HL-60 (cell line): Measurements from ENCODE around the gene KIRREL1.

Experiments used
- DNase-seq, 2 experiments: peaks; one replicate each; pipeline ENCODE4 v3.0.0-alpha.2; 2010 to 2020; ENCODE audit warnings: low read depth in 1 of 2, low spot score in 1 of 2
- H3K27ac ChIP-seq: fragments of 250-450 bp; sonication (Bioruptor Pico); replicated peaks from 2 replicates; pipeline ENCODE4 v1.5.1; 2020; ENCODE audit warnings: mild to moderate bottlenecking, moderate library complexity
- H3K27me3 ChIP-seq: fragments of 250-450 bp; sonication (Bioruptor Pico); 2 replicates; pipeline ENCODE4 v1.5.1; 2021; ENCODE audit warnings: mild to moderate bottlenecking, moderate library complexity; ENCODE audit not compliant: insufficient read depth, poor library complexity, severe bottlenecking
- H3K4me3 ChIP-seq: replicated peaks from 2 replicates; pipeline ENCODE4 v1.5.1; 2011; ENCODE audit warnings: mild to moderate bottlenecking, control low read depth, low read length; ENCODE audit not compliant: insufficient read depth
- GABPA ChIP-seq: IDR thresholded peaks from 2 replicates; pipeline ENCODE4 v1.6.1; 2012; ENCODE audit warnings: low read depth
- POLR2AphosphoS5 ChIP-seq: IDR thresholded peaks from 2 replicates; pipeline ENCODE4 v1.6.1; 2012; ENCODE audit warnings: low read depth
- SPI1 ChIP-seq: IDR thresholded peaks from 2 replicates; pipeline ENCODE4 v1.6.1; 2012; ENCODE audit warnings: low read depth, mild to moderate bottlenecking, borderline replicate concordance
- TF ChIP-seq, protein P1 (sequence below): IDR thresholded peaks from 2 replicates; pipeline ENCODE4 v1.6.1; 2012; ENCODE audit warnings: low read depth; ENCODE audit not compliant: insufficient replicate concordance
- TF ChIP-seq, protein P2 (sequence below): IDR thresholded peaks from one replicate; pipeline ENCODE4 v1.5.1; 2011; ENCODE audit warnings: low read length, control low read depth, inconsistent platforms; ENCODE audit not compliant: insufficient read depth

KIRREL1 gene

GRCh38 chr1:158148468-158148867, 155.0 kb downstream of the KIRREL1 start:
- peak overlapping the region; percentile 37 for H3K27ac ChIP-seq
- TF ChIP-seq, protein P1, sequence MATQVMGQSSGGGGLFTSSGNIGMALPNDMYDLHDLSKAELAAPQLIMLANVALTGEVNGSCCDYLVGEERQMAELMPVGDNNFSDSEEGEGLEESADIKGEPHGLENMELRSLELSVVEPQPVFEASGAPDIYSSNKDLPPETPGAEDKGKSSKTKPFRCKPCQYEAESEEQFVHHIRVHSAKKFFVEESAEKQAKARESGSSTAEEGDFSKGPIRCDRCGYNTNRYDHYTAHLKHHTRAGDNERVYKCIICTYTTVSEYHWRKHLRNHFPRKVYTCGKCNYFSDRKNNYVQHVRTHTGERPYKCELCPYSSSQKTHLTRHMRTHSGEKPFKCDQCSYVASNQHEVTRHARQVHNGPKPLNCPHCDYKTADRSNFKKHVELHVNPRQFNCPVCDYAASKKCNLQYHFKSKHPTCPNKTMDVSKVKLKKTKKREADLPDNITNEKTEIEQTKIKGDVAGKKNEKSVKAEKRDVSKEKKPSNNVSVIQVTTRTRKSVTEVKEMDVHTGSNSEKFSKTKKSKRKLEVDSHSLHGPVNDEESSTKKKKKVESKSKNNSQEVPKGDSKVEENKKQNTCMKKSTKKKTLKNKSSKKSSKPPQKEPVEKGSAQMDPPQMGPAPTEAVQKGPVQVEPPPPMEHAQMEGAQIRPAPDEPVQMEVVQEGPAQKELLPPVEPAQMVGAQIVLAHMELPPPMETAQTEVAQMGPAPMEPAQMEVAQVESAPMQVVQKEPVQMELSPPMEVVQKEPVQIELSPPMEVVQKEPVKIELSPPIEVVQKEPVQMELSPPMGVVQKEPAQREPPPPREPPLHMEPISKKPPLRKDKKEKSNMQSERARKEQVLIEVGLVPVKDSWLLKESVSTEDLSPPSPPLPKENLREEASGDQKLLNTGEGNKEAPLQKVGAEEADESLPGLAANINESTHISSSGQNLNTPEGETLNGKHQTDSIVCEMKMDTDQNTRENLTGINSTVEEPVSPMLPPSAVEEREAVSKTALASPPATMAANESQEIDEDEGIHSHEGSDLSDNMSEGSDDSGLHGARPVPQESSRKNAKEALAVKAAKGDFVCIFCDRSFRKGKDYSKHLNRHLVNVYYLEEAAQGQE = peak; percentile 10
- TF ChIP-seq SPI1 = peak; percentile 90
- TF ChIP-seq POLR2AphosphoS5 = no peak
- TF ChIP-seq GABPA = no peak
- TF ChIP-seq, protein P2, sequence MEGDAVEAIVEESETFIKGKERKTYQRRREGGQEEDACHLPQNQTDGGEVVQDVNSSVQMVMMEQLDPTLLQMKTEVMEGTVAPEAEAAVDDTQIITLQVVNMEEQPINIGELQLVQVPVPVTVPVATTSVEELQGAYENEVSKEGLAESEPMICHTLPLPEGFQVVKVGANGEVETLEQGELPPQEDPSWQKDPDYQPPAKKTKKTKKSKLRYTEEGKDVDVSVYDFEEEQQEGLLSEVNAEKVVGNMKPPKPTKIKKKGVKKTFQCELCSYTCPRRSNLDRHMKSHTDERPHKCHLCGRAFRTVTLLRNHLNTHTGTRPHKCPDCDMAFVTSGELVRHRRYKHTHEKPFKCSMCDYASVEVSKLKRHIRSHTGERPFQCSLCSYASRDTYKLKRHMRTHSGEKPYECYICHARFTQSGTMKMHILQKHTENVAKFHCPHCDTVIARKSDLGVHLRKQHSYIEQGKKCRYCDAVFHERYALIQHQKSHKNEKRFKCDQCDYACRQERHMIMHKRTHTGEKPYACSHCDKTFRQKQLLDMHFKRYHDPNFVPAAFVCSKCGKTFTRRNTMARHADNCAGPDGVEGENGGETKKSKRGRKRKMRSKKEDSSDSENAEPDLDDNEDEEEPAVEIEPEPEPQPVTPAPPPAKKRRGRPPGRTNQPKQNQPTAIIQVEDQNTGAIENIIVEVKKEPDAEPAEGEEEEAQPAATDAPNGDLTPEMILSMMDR = no peak
- H3K4me3 ChIP-seq = no peak overlapping the region
- peak in 1 of 2 experiments; percentile 29 for DNase-seq
- no peaks in the 10 kb centered on the region for H3K27me3 ChIP-seq

GRCh38 chr1:158149175-158149574, 155.7 kb downstream of the KIRREL1 start:
- Histone ChIP-seq H3K27me3 (no peaks in the 10 kb centered on the region), H3K4me3 (peak overlapping the region; percentile 34), H3K27ac (peak overlapping the region; percentile 37)
- TF ChIP-seq, protein P1 = no peak
- TF ChIP-seq, protein P2 = no peak
- TF ChIP-seq POLR2AphosphoS5 (no peak), GABPA (no peak), SPI1 (no peak)
- no peak for DNase-seq
